ENCODE data around the gene MAEA. TPM values are rescaled to one million over a fixed set of nuclear protein-coding genes. Genes with fewer than 3 reads are reported as not detected.

MAEA gene
- total RNA-seq, 1 experiment from 2014 or later = 81.1 TPM

DNA sequence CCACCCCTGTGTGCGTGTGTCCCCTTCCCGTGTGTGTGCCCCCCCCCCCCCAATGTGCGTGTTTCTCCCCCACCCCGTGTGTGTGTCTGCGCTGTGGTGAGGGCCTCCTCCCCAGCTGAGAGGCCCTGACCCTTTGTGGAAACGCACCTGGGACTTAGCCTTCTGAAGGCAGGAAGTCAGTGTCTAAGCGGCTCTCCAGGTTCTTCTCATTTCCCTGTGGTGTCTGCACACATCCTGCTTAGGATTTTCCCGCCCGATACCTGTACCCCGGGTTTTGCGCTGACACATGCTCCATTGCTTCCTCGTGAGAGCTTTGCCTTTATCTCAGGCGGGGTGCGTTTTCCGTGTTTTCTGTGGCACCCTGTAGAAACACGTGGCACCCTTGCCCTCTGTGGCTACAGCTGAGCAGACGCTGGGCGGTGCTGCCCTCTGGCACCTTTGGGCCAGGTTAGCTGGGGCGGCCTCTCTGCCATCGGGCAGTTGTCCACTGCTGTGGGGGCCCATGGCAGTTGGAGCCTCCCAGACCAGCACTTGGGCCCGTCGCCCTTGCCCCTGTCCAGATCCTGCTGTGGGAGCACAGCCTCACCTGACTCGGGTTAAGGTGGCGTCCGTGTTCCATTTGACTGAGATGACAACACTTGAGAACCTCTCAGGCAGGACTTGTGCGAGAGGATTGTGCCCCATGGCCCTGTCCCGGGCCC, 26.3 kb downstream of the MAEA start:
- intact Hi-C loops (cut with micrococcal nuclease; ENCODE audit: unreplicated experiment) = no loop called here

DNA sequence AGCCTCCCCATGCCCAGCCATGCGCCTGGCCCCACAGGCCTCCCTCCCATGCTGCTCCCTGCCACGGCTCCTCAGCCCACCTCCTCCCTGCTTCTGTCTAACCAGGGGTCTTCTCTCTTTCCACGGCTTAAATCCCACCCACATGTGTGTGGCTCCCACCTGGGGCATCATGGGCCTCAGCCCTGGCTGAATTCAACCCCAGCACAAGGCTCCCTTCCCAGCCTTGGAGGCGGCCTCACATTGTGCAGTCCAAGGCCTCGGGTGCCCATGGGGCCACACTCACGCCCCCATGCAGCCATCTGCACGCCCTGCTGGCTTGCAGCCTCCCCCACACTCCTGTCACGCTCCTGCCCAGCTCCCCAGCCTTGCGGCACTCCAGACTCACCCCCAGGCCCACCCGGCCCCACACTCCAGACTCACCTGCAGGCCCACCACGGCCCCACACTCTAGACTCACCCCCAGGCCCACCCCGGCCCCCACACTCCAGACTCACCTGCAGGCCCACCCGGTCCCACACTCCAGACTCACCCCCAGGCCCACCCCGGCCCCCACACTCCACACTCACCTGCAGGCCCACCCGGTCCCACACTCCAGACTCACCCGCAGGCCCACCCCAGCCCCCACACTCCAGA, 27.0 kb downstream of the MAEA start:
- intact Hi-C loops (cut with micrococcal nuclease; ENCODE audit: unreplicated experiment) = no loop called here
- ChIA-PET CTCF (no interaction called here), POLR2A (no interaction called here)
- DNase-seq = no peak
- Histone ChIP-seq H3K4me1 (no peaks in the 10 kb centered on the region), H3K9me3 (no peaks in the 10 kb centered on the region), H3K4me3 (ENCODE audit: low read depth, low read length) (no peak overlapping the region), H3K27me3 (replicated peaks; ENCODE audit: control insufficient read depth, insufficient read depth, low read length) (no peaks in the 10 kb centered on the region), H3K36me3 (ENCODE audit: control insufficient read depth, insufficient read depth, low read length) (peaks cover 3% of the 10 kb centered on the region; the same call in 1 of the 2 replicates)
- Mint-ChIP-seq H3K4me1 (ENCODE audit: low read depth, unreplicated experiment) (no peaks in the 10 kb centered on the region), H3K9me3 (ENCODE audit: unreplicated experiment) (no peaks in the 10 kb centered on the region), H3K27ac (ENCODE audit: unreplicated experiment) (no peak overlapping the region), H3K4me3 (ENCODE audit: unreplicated experiment) (no peak overlapping the region), H3K36me3 (ENCODE audit: insufficient read depth, unreplicated experiment) (peaks cover 73% of the 10 kb centered on the region), H3K27me3 (ENCODE audit: insufficient read depth, unreplicated experiment) (no peaks in the 10 kb centered on the region)
- BruUV-seq (replicated peaks) = no TSS peak
- TF ChIP-seq, protein P1, sequence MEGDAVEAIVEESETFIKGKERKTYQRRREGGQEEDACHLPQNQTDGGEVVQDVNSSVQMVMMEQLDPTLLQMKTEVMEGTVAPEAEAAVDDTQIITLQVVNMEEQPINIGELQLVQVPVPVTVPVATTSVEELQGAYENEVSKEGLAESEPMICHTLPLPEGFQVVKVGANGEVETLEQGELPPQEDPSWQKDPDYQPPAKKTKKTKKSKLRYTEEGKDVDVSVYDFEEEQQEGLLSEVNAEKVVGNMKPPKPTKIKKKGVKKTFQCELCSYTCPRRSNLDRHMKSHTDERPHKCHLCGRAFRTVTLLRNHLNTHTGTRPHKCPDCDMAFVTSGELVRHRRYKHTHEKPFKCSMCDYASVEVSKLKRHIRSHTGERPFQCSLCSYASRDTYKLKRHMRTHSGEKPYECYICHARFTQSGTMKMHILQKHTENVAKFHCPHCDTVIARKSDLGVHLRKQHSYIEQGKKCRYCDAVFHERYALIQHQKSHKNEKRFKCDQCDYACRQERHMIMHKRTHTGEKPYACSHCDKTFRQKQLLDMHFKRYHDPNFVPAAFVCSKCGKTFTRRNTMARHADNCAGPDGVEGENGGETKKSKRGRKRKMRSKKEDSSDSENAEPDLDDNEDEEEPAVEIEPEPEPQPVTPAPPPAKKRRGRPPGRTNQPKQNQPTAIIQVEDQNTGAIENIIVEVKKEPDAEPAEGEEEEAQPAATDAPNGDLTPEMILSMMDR (IDR thresholded peaks at IDR 0.05; ENCODE audit: insufficient read depth in 1 of 2, low read depth in 1 of 2, low read length in 1 of 2, severe bottlenecking in 1 of 2, unreplicated experiment in 1 of 2) = no peak

More for the DNA sequence above, 26.3 kb downstream of the MAEA start:
- Histone ChIP-seq H3K27me3 (replicated peaks; ENCODE audit: control insufficient read depth, insufficient read depth, low read length) (no peaks in the 10 kb centered on the region), H3K4me1 (no peaks in the 10 kb centered on the region), H3K4me3 (ENCODE audit: low read depth, low read length) (no peak overlapping the region), H3K36me3 (ENCODE audit: control insufficient read depth, insufficient read depth, low read length) (peaks cover 3% of the 10 kb centered on the region; the same call in 1 of the 2 replicates), H3K9me3 (no peaks in the 10 kb centered on the region)
- no TSS peak for BruUV-seq (replicated peaks)
- ChIA-PET POLR2A (no interaction called here), CTCF (no interaction called here)
- H3K4me3 Mint-ChIP-seq (ENCODE audit: unreplicated experiment) = no peak overlapping the region
- H3K27me3 Mint-ChIP-seq (ENCODE audit: insufficient read depth, unreplicated experiment) = no peaks in the 10 kb centered on the region
- H3K4me1 Mint-ChIP-seq (ENCODE audit: low read depth, unreplicated experiment) = no peaks in the 10 kb centered on the region
- no peak for DNase-seq
- H3K27ac Mint-ChIP-seq (ENCODE audit: unreplicated experiment) = no peak overlapping the region
- peaks cover 73% of the 10 kb centered on the region for H3K36me3 Mint-ChIP-seq (ENCODE audit: insufficient read depth, unreplicated experiment)
- TF ChIP-seq, protein P1 (IDR thresholded peaks at IDR 0.05; ENCODE audit: insufficient read depth in 1 of 2, low read depth in 1 of 2, low read length in 1 of 2, severe bottlenecking in 1 of 2, unreplicated experiment in 1 of 2) = no peak
- no peaks in the 10 kb centered on the region for H3K9me3 Mint-ChIP-seq (ENCODE audit: unreplicated experiment)

- no peak overlapping the region for H3K27ac Mint-ChIP-seq (ENCODE audit: unreplicated experiment)
- Histone ChIP-seq H3K27me3 (replicated peaks; ENCODE audit: control insufficient read depth, insufficient read depth, low read length) (no peaks in the 10 kb centered on the region), H3K4me3 (ENCODE audit: low read depth, low read length) (no peak overlapping the region), H3K4me1 (no peaks in the 10 kb centered on the region), H3K9me3 (no peaks in the 10 kb centered on the region), H3K36me3 (ENCODE audit: control insufficient read depth, insufficient read depth, low read length) (peaks cover 3% of the 10 kb centered on the region; the same call in 1 of the 2 replicates)
- no peaks in the 10 kb centered on the region for H3K27me3 Mint-ChIP-seq (ENCODE audit: insufficient read depth, unreplicated experiment)
- no TSS peak for BruUV-seq (replicated peaks)
- H3K9me3 Mint-ChIP-seq (ENCODE audit: unreplicated experiment) = no peaks in the 10 kb centered on the region
- intact Hi-C loops (cut with micrococcal nuclease; ENCODE audit: unreplicated experiment) = no loop called here
- ChIA-PET POLR2A (no interaction called here), CTCF (no interaction called here)
- TF ChIP-seq, protein P1 (IDR thresholded peaks at IDR 0.05; ENCODE audit: insufficient read depth in 1 of 2, low read depth in 1 of 2, low read length in 1 of 2, severe bottlenecking in 1 of 2, unreplicated experiment in 1 of 2) = no peak
- no peak for DNase-seq
- peaks cover 73% of the 10 kb centered on the region for H3K36me3 Mint-ChIP-seq (ENCODE audit: insufficient read depth, unreplicated experiment)
- H3K4me3 Mint-ChIP-seq (ENCODE audit: unreplicated experiment) = no peak overlapping the region
- H3K4me1 Mint-ChIP-seq (ENCODE audit: low read depth, unreplicated experiment) = no peaks in the 10 kb centered on the region
Observed at GRCh38 chr4:1317177-1318045, 27.7 kb downstream of the MAEA start.
